Activated T-cell treated with anti-CD3 and anti-CD28 coated beads, Interleukin-2, amount 50 U/mL, for 24 hours (primary cell): Measurements from ENCODE around the gene ABCB4.
A peak's percentile ranks its signal among the peaks of the same experiment; 100 is the strongest.
"Not testable (repeated sequence)": the region's sequence is repeated elsewhere in the genome, so short reads cannot be mapped to it uniquely, and the experiment has no call there.

Experiments
- DNase-seq: peaks from one replicate; pipeline ENCODE4 v3.0.0-alpha.2; 2020
- H3K27ac Mint-ChIP-seq: 2 replicates; pipeline ENCODE4 v1.8.0; 2020; ENCODE audit warnings: mild to moderate bottlenecking, mixed read lengths
- H3K27me3 Mint-ChIP-seq: 2 replicates; pipeline ENCODE4 v1.8.0; 2020; ENCODE audit warnings: mixed read lengths
- H3K36me3 Mint-ChIP-seq: 2 replicates; pipeline ENCODE4 v1.8.0; 2020; ENCODE audit warnings: low read depth, mixed read lengths
- H3K4me1 Mint-ChIP-seq: 2 replicates; pipeline ENCODE4 v1.8.0; 2020; ENCODE audit warnings: low read depth, mixed read lengths
- H3K4me3 Mint-ChIP-seq: 2 replicates; pipeline ENCODE4 v1.8.0; 2020; ENCODE audit warnings: mild to moderate bottlenecking, moderate library complexity, mixed read lengths
- H3K9me3 Mint-ChIP-seq: 2 replicates; pipeline ENCODE4 v1.8.0; 2020; ENCODE audit warnings: mixed read lengths

ABCB4 gene

DNA sequence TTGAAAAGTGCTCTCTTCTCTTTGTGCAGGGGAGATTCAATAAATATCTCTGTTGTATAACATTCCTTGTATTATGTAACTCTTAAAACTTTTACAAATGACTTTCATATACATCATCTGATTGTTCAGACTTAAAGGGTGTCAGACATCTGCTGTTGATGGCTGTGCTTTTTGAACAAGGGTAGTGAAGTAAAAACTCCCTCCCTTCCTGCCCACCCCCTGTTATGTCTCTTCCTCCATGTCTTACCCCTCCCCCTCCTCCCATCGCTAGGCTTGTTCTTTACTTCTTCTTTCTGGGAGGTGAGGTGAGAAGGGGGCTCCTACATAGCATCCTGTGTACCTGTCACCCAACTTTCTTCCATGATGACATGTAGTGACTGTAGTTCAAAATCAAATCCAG lies 23.4 kb upstream of the ABCB4 start:
- H3K9me3 Mint-ChIP-seq = no peaks in the 10 kb centered on the region
- H3K4me1 Mint-ChIP-seq = no peaks in the 10 kb centered on the region
- no peak overlapping the region for H3K4me3 Mint-ChIP-seq
- H3K27me3 Mint-ChIP-seq = no peaks in the 10 kb centered on the region
- H3K36me3 Mint-ChIP-seq = peaks cover under 1% of the 10 kb centered on the region
- DNase-seq = no peak
- H3K27ac Mint-ChIP-seq = no peak overlapping the region

DNA sequence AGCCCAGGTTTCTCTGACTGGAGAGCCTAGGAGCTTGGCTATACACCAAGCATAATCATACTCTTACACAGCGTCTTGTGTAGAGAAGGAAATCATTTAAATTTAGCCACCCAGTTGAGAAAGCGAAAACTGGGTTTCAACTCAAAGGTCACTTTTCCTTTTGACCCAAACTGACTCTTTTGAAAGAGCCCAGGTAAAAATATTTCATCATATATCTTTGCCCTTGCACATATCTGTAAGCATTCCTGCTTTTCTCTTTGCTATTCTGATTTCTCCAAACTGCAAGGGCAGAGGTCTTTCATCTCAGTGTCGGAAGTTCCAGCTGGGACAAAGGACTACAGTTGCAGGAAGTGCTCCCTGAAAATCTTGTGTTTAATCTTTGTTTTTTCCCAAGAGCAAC lies 22.0 kb upstream of the ABCB4 start:
- no peaks in the 10 kb centered on the region for H3K36me3 Mint-ChIP-seq
- H3K27me3 Mint-ChIP-seq = no peaks in the 10 kb centered on the region
- no peak overlapping the region for H3K4me3 Mint-ChIP-seq
- no peaks in the 10 kb centered on the region for H3K4me1 Mint-ChIP-seq
- no peak overlapping the region for H3K27ac Mint-ChIP-seq
- H3K9me3 Mint-ChIP-seq = no peaks in the 10 kb centered on the region
- DNase-seq = no peak

DNA sequence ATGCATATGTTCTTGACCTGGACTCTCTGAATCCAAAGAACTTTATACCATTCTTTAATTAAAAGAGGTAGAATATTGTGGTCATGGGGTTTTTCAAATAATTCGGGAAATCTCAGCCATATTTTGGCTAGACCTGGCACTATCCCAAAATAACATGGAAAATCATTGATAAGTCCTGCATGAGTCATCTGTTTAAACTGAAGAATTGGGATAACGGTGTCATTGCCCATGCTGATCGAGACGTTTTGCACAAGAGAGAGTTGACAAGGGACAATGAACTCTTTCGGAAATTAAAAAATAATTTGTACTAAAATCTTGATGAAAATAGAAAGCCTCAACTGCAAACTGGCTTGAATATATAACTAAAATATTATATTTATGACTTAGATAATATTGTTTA lies 19.9 kb upstream of the ABCB4 start:
- H3K4me1 Mint-ChIP-seq = no peaks in the 10 kb centered on the region
- peaks cover 4% of the 10 kb centered on the region for H3K27me3 Mint-ChIP-seq
- DNase-seq = no peak
- no peak overlapping the region for H3K4me3 Mint-ChIP-seq
- H3K27ac Mint-ChIP-seq = no peak overlapping the region
- H3K36me3 Mint-ChIP-seq = no peaks in the 10 kb centered on the region
- no peaks in the 10 kb centered on the region for H3K9me3 Mint-ChIP-seq

- H3K27me3 Mint-ChIP-seq = peaks cover 4% of the 10 kb centered on the region
- no peak overlapping the region for H3K4me3 Mint-ChIP-seq
- H3K4me1 Mint-ChIP-seq = no peaks in the 10 kb centered on the region
- no peaks in the 10 kb centered on the region for H3K9me3 Mint-ChIP-seq
- no peaks in the 10 kb centered on the region for H3K36me3 Mint-ChIP-seq
- no peak overlapping the region for H3K27ac Mint-ChIP-seq
- no peak for DNase-seq
These were observed 19.0 kb upstream of the ABCB4 start for GRCh38 chr7:87494454-87494853.

- no peaks in the 10 kb centered on the region for H3K9me3 Mint-ChIP-seq
- DNase-seq = no peak
- no peak overlapping the region for H3K27ac Mint-ChIP-seq
- H3K36me3 Mint-ChIP-seq = no peaks in the 10 kb centered on the region
- H3K27me3 Mint-ChIP-seq = peaks cover 27% of the 10 kb centered on the region
- no peaks in the 10 kb centered on the region for H3K4me1 Mint-ChIP-seq
- H3K4me3 Mint-ChIP-seq = no peak overlapping the region
These were observed 7.7 kb upstream of the ABCB4 start for GRCh38 chr7:87483131-87483530.

- Mint-ChIP-seq H3K4me3 (no peak overlapping the region), H3K4me1 (no peaks in the 10 kb centered on the region), H3K27me3 (peaks cover 29% of the 10 kb centered on the region), H3K36me3 (no peaks in the 10 kb centered on the region), H3K27ac (no peak overlapping the region), H3K9me3 (no peaks in the 10 kb centered on the region)
- no peak for DNase-seq
These were observed 6.6 kb upstream of the ABCB4 start for GRCh38 chr7:87482115-87482514.

DNA sequence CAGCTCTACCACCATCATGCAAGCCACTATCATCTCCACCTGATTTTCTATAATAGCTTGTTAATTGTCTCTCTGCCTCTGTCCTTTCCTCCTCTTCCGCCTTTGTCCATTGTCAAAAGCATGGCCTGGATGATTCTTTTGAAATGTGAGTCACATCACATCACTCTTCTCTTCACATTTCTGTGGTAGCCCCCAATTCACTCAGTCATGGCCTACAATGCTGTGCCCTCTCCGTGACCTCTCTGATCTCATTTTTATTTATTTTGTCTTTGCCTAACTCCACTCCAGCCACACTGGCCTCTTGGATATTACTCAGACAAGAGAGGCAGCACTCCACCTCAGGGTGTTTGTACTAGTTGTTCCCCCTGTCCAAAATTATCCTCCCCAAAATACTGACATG lies 4.9 kb upstream of the ABCB4 start:
- Mint-ChIP-seq H3K27me3 (peaks cover 42% of the 10 kb centered on the region), H3K4me1 (no peaks in the 10 kb centered on the region), H3K4me3 (no peak overlapping the region), H3K9me3 (no peaks in the 10 kb centered on the region), H3K36me3 (no peaks in the 10 kb centered on the region), H3K27ac (no peak overlapping the region)
- DNase-seq = no peak

- H3K36me3 Mint-ChIP-seq = no peaks in the 10 kb centered on the region
- no peak overlapping the region for H3K27ac Mint-ChIP-seq
- DNase-seq = no peak
- H3K4me1 Mint-ChIP-seq = peaks cover 3% of the 10 kb centered on the region
- no peak overlapping the region for H3K4me3 Mint-ChIP-seq
- H3K27me3 Mint-ChIP-seq = peaks cover 45% of the 10 kb centered on the region
- H3K9me3 Mint-ChIP-seq = no peaks in the 10 kb centered on the region
These were observed 4.5 kb upstream of the ABCB4 start for GRCh38 chr7:87479951-87480350.

DNA sequence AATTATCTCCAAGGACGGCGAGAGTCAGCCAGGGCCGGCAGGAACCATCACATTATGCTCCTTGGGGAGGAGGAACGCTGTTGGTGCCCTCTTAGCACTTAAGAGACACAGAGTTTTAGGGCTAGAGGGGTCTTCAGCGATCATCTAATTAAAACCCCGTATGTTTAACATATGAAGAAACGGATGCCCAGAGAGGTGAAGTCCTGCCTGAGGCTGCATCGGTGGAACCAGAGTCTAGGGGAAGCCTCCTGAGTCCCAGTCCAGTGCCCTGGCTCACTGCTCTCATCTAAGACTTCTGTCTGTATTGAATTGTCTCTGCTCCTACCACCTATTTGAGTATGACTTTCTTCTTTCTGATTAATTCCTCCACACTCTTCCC lies 688 bp upstream of the ABCB4 start:
- Mint-ChIP-seq H3K27ac (no peak overlapping the region), H3K27me3 (peaks cover 48% of the 10 kb centered on the region), H3K4me3 (no peak overlapping the region), H3K9me3 (no peaks in the 10 kb centered on the region), H3K4me1 (peaks cover 11% of the 10 kb centered on the region), H3K36me3 (no peaks in the 10 kb centered on the region)
- no peak for DNase-seq

GRCh38 chr7:87474533-87475358 lies 734 bp downstream of the ABCB4 start:
- Mint-ChIP-seq H3K36me3 (no peaks in the 10 kb centered on the region), H3K9me3 (no peaks in the 10 kb centered on the region), H3K27me3 (peaks cover 48% of the 10 kb centered on the region), H3K4me3 (peak overlapping the region; percentile 16), H3K27ac (no peak overlapping the region), H3K4me1 (peaks cover 11% of the 10 kb centered on the region)
- no peak for DNase-seq

DNA sequence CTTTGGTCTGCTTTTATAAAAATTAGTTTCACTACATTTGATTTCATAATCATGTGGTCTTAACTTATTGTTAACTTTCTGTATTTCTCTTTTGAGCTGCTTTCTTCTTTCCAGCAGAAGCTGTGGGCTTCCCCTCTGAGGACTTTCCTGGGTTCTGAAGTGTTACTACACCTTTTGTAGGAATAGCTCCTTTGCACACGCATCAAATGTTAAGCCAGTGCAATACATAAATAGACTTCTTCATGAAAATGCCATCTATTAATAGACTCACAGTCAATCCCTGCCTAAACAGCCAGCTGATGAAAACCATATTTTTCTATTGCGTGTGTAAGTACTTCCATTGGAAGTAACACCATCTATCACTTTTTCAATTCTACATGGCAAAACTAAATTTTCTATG lies 1.5 kb downstream of the ABCB4 start:
- Mint-ChIP-seq H3K27me3 (peaks cover 48% of the 10 kb centered on the region), H3K4me3 (no peak overlapping the region), H3K27ac (no peak overlapping the region), H3K4me1 (peaks cover 11% of the 10 kb centered on the region), H3K36me3 (no peaks in the 10 kb centered on the region), H3K9me3 (no peaks in the 10 kb centered on the region)
- DNase-seq = no peak

- Mint-ChIP-seq H3K4me3 (no peak overlapping the region), H3K9me3 (no peaks in the 10 kb centered on the region), H3K27me3 (peaks cover 48% of the 10 kb centered on the region), H3K36me3 (no peaks in the 10 kb centered on the region), H3K27ac (no peak overlapping the region), H3K4me1 (peaks cover 11% of the 10 kb centered on the region)
- no peak for DNase-seq
These were observed 2.3 kb downstream of the ABCB4 start for GRCh38 chr7:87473192-87473591.

- Mint-ChIP-seq H3K27ac (no peak overlapping the region), H3K27me3 (peaks cover 47% of the 10 kb centered on the region), H3K36me3 (no peaks in the 10 kb centered on the region), H3K4me3 (no peak overlapping the region), H3K9me3 (no peaks in the 10 kb centered on the region), H3K4me1 (peaks cover 11% of the 10 kb centered on the region)
- DNase-seq = no peak
These were observed 4.0 kb downstream of the ABCB4 start for GRCh38 chr7:87471473-87471872.

DNA sequence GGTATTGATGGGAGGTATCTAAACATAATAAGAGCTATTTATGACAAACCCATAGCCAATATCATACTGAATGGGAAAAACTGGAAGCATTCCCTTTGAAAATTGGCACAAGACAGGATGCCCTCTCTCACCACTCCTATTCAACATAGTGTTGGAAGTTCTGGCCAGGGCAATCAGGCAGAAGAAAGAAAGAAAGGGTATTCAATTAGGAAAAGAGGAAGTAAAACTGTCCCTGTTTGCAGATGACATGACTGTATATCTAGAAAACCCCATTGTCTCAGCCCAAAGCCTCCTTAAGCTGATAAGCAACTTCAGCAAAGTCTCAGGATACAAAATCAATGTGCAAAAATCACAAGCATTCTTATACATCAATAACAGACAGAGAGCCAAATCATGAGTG lies 6.3 kb downstream of the ABCB4 start:
- H3K4me3 Mint-ChIP-seq, H3K36me3 Mint-ChIP-seq, H3K27ac Mint-ChIP-seq, H3K9me3 Mint-ChIP-seq, H3K4me1 Mint-ChIP-seq, DNase-seq: not testable (repeated sequence)
- peaks cover 40% of the 10 kb centered on the region for H3K27me3 Mint-ChIP-seq

DNA sequence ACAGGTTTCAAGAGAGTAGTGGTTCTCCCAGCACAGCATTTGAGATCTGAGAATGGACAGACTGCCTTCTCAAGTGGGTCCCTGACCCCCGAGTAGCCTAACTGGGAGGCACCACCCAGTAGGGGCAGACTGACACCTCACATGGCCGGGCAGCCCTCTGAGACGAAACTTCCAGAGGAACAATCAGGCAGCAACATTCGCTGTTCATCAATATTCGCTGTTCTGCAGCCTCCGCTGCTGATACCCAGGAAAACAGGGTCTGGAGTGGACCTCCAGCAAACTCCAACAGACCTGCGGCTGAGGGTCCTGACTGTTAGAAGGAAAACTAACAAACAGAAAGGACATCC lies 10.0 kb downstream of the ABCB4 start:
- not testable (repeated sequence) for H3K27ac Mint-ChIP-seq, H3K9me3 Mint-ChIP-seq, H3K4me3 Mint-ChIP-seq, H3K4me1 Mint-ChIP-seq, H3K36me3 Mint-ChIP-seq, DNase-seq
- peaks cover 30% of the 10 kb centered on the region for H3K27me3 Mint-ChIP-seq
